K562 (cell line): ENCODE measurements around the gene BPTF. TPM values are rescaled to one million over a fixed set of nuclear protein-coding genes. Genes with fewer than 3 reads are reported as not detected.
"Not testable (repeated sequence)": the region's sequence is repeated elsewhere in the genome, so short reads cannot be mapped to it uniquely, and the experiment has no call there.

Experiments
- ATAC-seq: fragments of 200-7000 bp; cut with Tn5 transposase; 3 replicates; pipeline ENCODE4 v1.9.1; 2020; ENCODE audit warnings: moderate library complexity
- BruUV-seq: library from RNA; stranded (reverse); fragments of 400-500 nt; replicated peaks from 2 replicates; lab custom pipeline; 2021; lab: Mats Ljungman, UMichigan
- CTCF ChIA-PET: fragments of 300-600 bp; formaldehyde crosslinking; extraction: SDS; loops from one replicate; lab custom pipeline; 2021; ENCODE audit warnings: low intra/inter-chr PET ratio; lab: Yijun Ruan, JAX
- POLR2A ChIA-PET: fragments of 300-600, 350-650 bp; sonication (Branson Sonifier 250); formaldehyde crosslinking; extraction: SDS; loops from one replicate; lab custom pipeline; 2021; ENCODE audit warnings: antibody characterized with exemption, inconsistent platforms; lab: Yijun Ruan, JAX
- DNase-seq, 4 experiments: peaks; one replicate each; pipeline versions ENCODE4 v3.0.0 to v3.0.0-alpha.2; 2011 to 2018; ENCODE audit warnings: low spot score in 3 of 4, mixed read lengths in 3 of 4; ENCODE audit errors: extremely low read depth in 1 of 4
- FAIRE-seq: peaks from 2 replicates; lab custom pipeline; 2011; peaks lifted over from hg19 to GRCh38; lab: Jason Lieb, UNC
- H2AFZ ChIP-seq: 2 replicates; pipeline ENCODE4 v1.6.0; 2011; ENCODE audit warnings: low read depth, low read length, control low read depth, inconsistent platforms
- H3K27ac ChIP-seq: fragments of 200-600 bp; 3 replicates; pipeline ENCODE4 v1.8.0; 2011; ENCODE audit warnings: low read depth, mild to moderate bottlenecking, control low read depth, inconsistent platforms, low read length, moderate library complexity, mixed read lengths; ENCODE audit errors: extremely low read depth
- H3K27me3 ChIP-seq, 2 experiments: fragments of 300-600 bp in 1 of 2; 2 replicates in 1 of 2; 3 replicates in 1 of 2; pipeline versions ENCODE4 v1.6.0 to v1.8.0; 2011; ENCODE audit warnings: inconsistent platforms in 2 of 2, low read length in 2 of 2, mild to moderate bottlenecking in 1 of 2, mixed read lengths in 1 of 2, moderate library complexity in 1 of 2; ENCODE audit not compliant: control insufficient read depth in 2 of 2, insufficient read depth in 2 of 2
- H3K36me3 ChIP-seq: fragments of 300-600 bp; 3 replicates; pipeline ENCODE4 v1.8.0; 2011; ENCODE audit warnings: mild to moderate bottlenecking, low read length, inconsistent platforms; ENCODE audit not compliant: control insufficient read depth, insufficient read depth
- H3K4me1 ChIP-seq, 2 experiments: fragments of 200-600 bp in 1 of 2; replicated peaks in 1 of 2; 2 replicates in 1 of 2; 3 replicates in 1 of 2; pipeline versions ENCODE4 v1.5.1 to v1.8.0; 2011; ENCODE audit warnings: inconsistent platforms in 2 of 2, low read length in 2 of 2, mild to moderate bottlenecking in 1 of 2, mixed read lengths in 1 of 2, moderate library complexity in 1 of 2; ENCODE audit not compliant: control insufficient read depth in 2 of 2, insufficient read depth in 2 of 2
- H3K4me2 ChIP-seq: 2 replicates; pipeline ENCODE4 v1.6.1; 2011; ENCODE audit warnings: low read length, control low read depth, inconsistent platforms, mixed read lengths; ENCODE audit not compliant: insufficient read depth
- H3K4me3 ChIP-seq: fragments of 200-600 bp; sonication (generic), shearing (Covaris generic); 2 replicates; pipeline ENCODE4 v1.5.1; 2016; ENCODE audit warnings: control low read depth, inconsistent platforms
- H3K79me2 ChIP-seq: fragments of 200-600 bp; 3 replicates; pipeline ENCODE4 v1.8.0; 2011; ENCODE audit warnings: low read length, inconsistent platforms; ENCODE audit not compliant: control insufficient read depth, insufficient read depth
- H3K9ac ChIP-seq, 2 experiments: 2 replicates each; pipeline versions ENCODE4 v1.6.0 to v1.6.1; 2011; ENCODE audit warnings: low read depth in 2 of 2, low read length in 2 of 2, control low read depth in 1 of 2, inconsistent platforms in 1 of 2, mild to moderate bottlenecking in 1 of 2, mixed read lengths in 1 of 2; ENCODE audit not compliant: insufficient read depth in 1 of 2
- H3K9me1 ChIP-seq: one replicate; pipeline ENCODE4 v1.6.0; 2011; ENCODE audit warnings: inconsistent platforms, mild to moderate bottlenecking, low read length, moderate library complexity; ENCODE audit not compliant: control insufficient read depth, insufficient read depth
- H3K9me3 ChIP-seq: replicated peaks from 2 replicates; pipeline ENCODE4 v1.5.1; 2011; ENCODE audit warnings: low read depth, low read length, inconsistent platforms; ENCODE audit not compliant: control insufficient read depth, insufficient read depth
- H4K20me1 ChIP-seq: replicated peaks from 2 replicates; pipeline ENCODE4 v1.6.1; 2011; ENCODE audit warnings: low read length, inconsistent platforms, mixed read lengths; ENCODE audit not compliant: control insufficient read depth, insufficient read depth
- SMAD3 ChIP-seq: fragments of 450-650 bp; formaldehyde crosslinking; conservative IDR thresholded peaks from 2 replicates; pipeline ENCODE4 v1.4.0; 2020; ENCODE audit warnings: mild to moderate bottlenecking
- ZFX ChIP-seq: sonication (generic); formaldehyde crosslinking; IDR thresholded peaks from 2 replicates; pipeline ENCODE4 v1.8.0; 2022; ENCODE audit warnings: mild to moderate bottlenecking, missing genetic modification reagents, moderate library complexity
- ZNF143 ChIP-seq: sonication (generic); formaldehyde crosslinking; IDR thresholded peaks from 2 replicates; pipeline ENCODE4 v1.9.0; 2022; ENCODE audit warnings: mild to moderate bottlenecking, missing genetic modification reagents
- WGBS: fragments of 100-300 bp; shearing (Covaris generic); methylation state at CpG from one replicate; pipeline ENCODE4 v1.1.6; 2016; ENCODE audit warnings: low coverage, mixed read lengths; ENCODE audit not compliant: insufficient coverage; ENCODE audit errors: missing lambda C conversion rate; 5-methylcytosine and 5-hydroxymethylcytosine counted together
- in situ Hi-C: fragments of 300-500 bp; cut with MboI; formaldehyde crosslinking; loops from 4 replicates; pipeline ENCODE4 v1.15.0; 2018; ENCODE audit warnings: inconsistent platforms, mixed read lengths
- intact Hi-C: fragments of 100-400 bp; cut with micrococcal nuclease; formaldehyde crosslinking; loops from 2 replicates; pipeline ENCODE4 v1.14.2; 2022
- polyA plus RNA-seq, 8 experiments: library from polyadenylated mRNA; depleted of rRNA in 4 of 8; stranded (reverse) in 5 of 8; unstranded in 3 of 8; fragments of >200 nt; fragmentation: Nextera tagmentation in 2 of 8; fragmentation: Illumina TruSeq in 1 of 8; extraction: Ambion mirVana in 2 of 8; extraction: Trizol in 1 of 8; gene quantifications; 2 replicates each; pipeline versions ENCODE4 v1.2.1 to v1.2.3, GENCODE V29; 2011 to 2014; ENCODE audit warnings: inconsistent platforms in 1 of 8, missing spikeins in 1 of 8
- total RNA-seq, 7 experiments: library from RNA; depleted of rRNA in 6 of 7; stranded (reverse); fragments of >200 nt in 6 of 7; fragmentation: Illumina TruSeq in 2 of 7; extraction: Trizol in 2 of 7; gene quantifications; 2 replicates each; pipeline versions ENCODE4 v1.2.1 to v1.2.3, GENCODE V29; 2011 to 2021; ENCODE audit warnings: low replicate concordance in 1 of 7

The BPTF gene
- total and polyA plus RNA-seq, 9 of the 15 experiments (the other 6 are each of a cell fraction or from before 2014, with no cell fraction given) = 12.5 to 52.1 (median 26.9) TPM

DNA sequence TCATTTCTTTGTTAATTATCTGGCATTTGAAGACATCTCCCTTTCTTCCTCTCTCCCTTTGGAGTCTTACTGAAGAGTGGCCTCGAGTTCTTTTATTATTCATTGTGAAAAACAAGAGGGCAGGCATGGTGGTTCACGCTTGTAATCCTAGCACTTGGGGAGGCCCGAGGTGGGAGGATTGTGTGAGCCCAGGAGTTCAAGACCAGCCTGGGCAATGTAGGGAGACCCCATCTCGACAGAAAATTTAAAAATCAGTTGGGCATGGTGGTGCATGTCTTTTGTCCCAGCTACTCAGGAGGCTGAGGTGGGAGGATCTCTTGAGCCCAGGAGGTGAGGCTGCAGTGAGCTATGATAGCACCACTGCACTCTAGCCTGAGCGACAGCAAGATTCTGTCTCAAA, 20.1 kb downstream of the BPTF start:
- Histone ChIP-seq H3K4me3 (no peak overlapping the region), H3K9me3 (0 out of 2 replicates have a peak, but pooled peaks cover 2% of the 10 kb centered on the region), H3K9ac (no peak overlapping the region), H3K9me1 (no peaks in the 10 kb centered on the region), H3K79me2 (peaks cover 79% of the 10 kb centered on the region), H3K36me3 (no peaks in the 10 kb centered on the region)
- FAIRE-seq (no peak), ATAC-seq (no peak), DNase-seq (no peak)
- intact Hi-C loops = no loop called here
- POLR2A ChIA-PET = interaction anchor here (2.9 kb wide), 1 partner anchor 9 kb away, joined by 9 read pairs; no protein-coding TSS in a partner anchor
- no TSS peak for BruUV-seq
- TF ChIP-seq SMAD3 (CRISPR knock-in tag) = no peak
- TF ChIP-seq ZFX (CRISPR knock-in tag) = no peak
- TF ChIP-seq ZNF143 (CRISPR knock-in tag) = no peak
- TF ChIP-seq, all 486 proteins: peak for 0
- CTCF ChIA-PET = no interaction called here
- WGBS = 59% methylated on average over 5 of the region's 5 CpGs
- Histone ChIP-seq H3K4me2 (no peak overlapping the region), H3K27me3 (no peaks in the 10 kb centered on the region), H3K4me1 (no peaks in the 10 kb centered on the region; a peak in 1 of 5 replicates), H3K27ac (no peak overlapping the region), H2AFZ (no peak overlapping the region), H4K20me1 (no peaks in the 10 kb centered on the region)
- in situ Hi-C loops = no loop called here

DNA sequence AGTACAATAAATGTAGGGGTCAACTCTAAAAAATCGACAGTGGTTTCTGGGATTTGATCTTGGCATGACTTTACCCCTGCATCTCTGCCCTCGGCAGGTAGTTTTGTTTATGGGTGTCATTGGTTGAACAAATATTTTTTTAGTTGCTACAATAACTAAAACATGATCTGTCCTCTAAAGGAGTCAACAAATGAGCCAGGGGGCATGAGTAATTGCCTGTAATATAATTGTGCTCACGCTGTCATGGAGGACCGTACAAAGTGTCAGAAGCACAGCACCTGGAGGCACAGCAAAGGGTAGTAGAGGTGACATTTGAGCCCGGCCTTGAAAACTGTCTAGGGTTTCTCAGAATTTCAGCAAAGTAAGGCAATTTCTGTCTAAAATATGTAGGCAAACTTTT, 22.9 kb downstream of the BPTF start:
- H3K36me3 ChIP-seq, DNase-seq, H3K27me3 ChIP-seq, H3K4me1 ChIP-seq, H3K27ac ChIP-seq, intact Hi-C loops, CTCF ChIA-PET, H3K9me3 ChIP-seq, POLR2A ChIA-PET, H3K4me2 ChIP-seq, H3K4me3 ChIP-seq, ATAC-seq, H3K9me1 ChIP-seq, FAIRE-seq, H4K20me1 ChIP-seq, H3K9ac ChIP-seq, in situ Hi-C loops, BruUV-seq, H2AFZ ChIP-seq: not testable (repeated sequence)
- H3K79me2 ChIP-seq = peaks cover 79% of the 10 kb centered on the region
- 93% methylated on average over 5 of the region's 5 CpGs for WGBS

DNA sequence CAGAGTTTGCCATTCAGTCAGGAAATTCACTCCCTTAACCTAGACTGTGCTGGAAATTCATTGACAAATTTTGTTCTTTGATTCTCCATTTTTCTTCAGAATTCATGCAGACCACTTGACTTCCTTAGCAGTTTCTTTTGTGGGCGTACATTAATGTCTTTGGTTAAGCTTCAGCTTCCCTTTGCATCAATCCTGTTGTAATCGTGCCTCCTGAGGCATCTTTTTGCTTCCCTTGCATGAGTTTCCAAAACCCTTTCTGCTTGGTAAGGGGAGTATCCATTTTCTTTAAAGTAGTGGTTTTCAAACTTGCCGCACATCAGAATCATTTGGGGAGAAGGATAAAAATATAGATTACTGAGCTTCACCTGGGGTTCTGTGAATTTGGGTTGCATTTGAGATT, 23.5 kb downstream of the BPTF start:
- H3K36me3 ChIP-seq, H3K9me3 ChIP-seq, FAIRE-seq, H4K20me1 ChIP-seq, DNase-seq, H3K9ac ChIP-seq, H2AFZ ChIP-seq, H3K27ac ChIP-seq, H3K4me3 ChIP-seq, CTCF ChIA-PET, H3K9me1 ChIP-seq, POLR2A ChIA-PET, H3K27me3 ChIP-seq, ATAC-seq, BruUV-seq, H3K4me2 ChIP-seq, in situ Hi-C loops, intact Hi-C loops, H3K4me1 ChIP-seq: not testable (repeated sequence)
- WGBS = 90% methylated on average over 3 of the region's 3 CpGs
- H3K79me2 ChIP-seq = peaks cover 81% of the 10 kb centered on the region
